ENCODE results near the gene DLG2. TPM values are rescaled to one million over a fixed set of nuclear protein-coding genes. Genes with fewer than 3 reads are reported as not detected.

Gene DLG2
- total and polyA plus RNA-seq, 2 of the 4 experiments (the other 2 are of a cell fraction), result 0.31 to 0.36 TPM

- intact Hi-C loops (cut with micrococcal nuclease) (loop anchor here (2.0 kb wide), 1 partner anchor 36 kb away; the partner anchor contains the start of gene CREBZF), in situ Hi-C loops (cut with MboI; ENCODE audit: low sequenced_read_pairs) (no loop called here), dilution Hi-C loops (cut with HindIII; ENCODE audit: low sequenced_read_pairs, unreplicated experiment) (no loop called here)
- Histone ChIP-seq H4K5ac (ENCODE audit: low read depth, low read length) (peak overlapping the region; percentile 80), H3K4ac (ENCODE audit: low read depth, low read length) (peak overlapping the region; percentile 74), H3K79me1 (ENCODE audit: low read depth in 1 of 2, low read length in 2 of 2) (peaks cover 4 to 30% of the 10 kb centered on the region in 2 experiments; a peak in 2 of 4 replicates), H2BK20ac (ENCODE audit: low read depth, low read length) (no peak overlapping the region), H2BK15ac (ENCODE audit: low read depth, low read length) (peak overlapping the region; percentile 56; the same call in 1 of the 3 replicates), H3K23ac (ENCODE audit: low read depth, low read length) (peak overlapping the region; percentile 69; the same call in 1 of the 2 replicates), H3K36me3 (ENCODE audit: control insufficient read depth, insufficient read depth, low read length) (0 out of 2 replicates have a peak, but pooled peaks cover 2% of the 10 kb centered on the region), H3K9ac (ENCODE audit: low read depth, low read length) (peak overlapping the region; percentile 83), H3K18ac (ENCODE audit: low read depth, low read length) (peak overlapping the region; percentile 37), H3K14ac (replicated peaks; ENCODE audit: low read depth, low read length) (peak overlapping the region; percentile 70), H3K56ac (ENCODE audit: extremely low read depth, insufficient read depth, low read length) (peak overlapping the region; percentile 76), H2AK5ac (ENCODE audit: low read depth, low read length) (no peak overlapping the region), H3K4me3 (ENCODE audit: insufficient read depth, low read depth, low read length) (peak overlapping the region; percentile 70), H4K20me1 (ENCODE audit: insufficient read depth, low read length) (no peaks in the 10 kb centered on the region), H2AK9ac (replicated peaks; ENCODE audit: low read depth, low read length, poor library complexity) (peak overlapping the region; percentile 26), H4K91ac (ENCODE audit: insufficient read depth, low read depth, low read length) (peak overlapping the region; percentile 76), H2BK5ac (ENCODE audit: low read depth, low read length, poor library complexity, severe bottlenecking) (peak overlapping the region; percentile 66), H4K8ac (ENCODE audit: low read depth in 2 of 2, low read length in 2 of 2) (peak overlapping the region; percentile 74 to 93), H3K27me3 (ENCODE audit: control insufficient read depth, insufficient read depth, low read length) (no peaks in the 10 kb centered on the region), H3K9me3 (ENCODE audit: control insufficient read depth, insufficient read depth, low read length) (no peaks in the 10 kb centered on the region), H3K4me2 (ENCODE audit: low read depth, low read length) (peak overlapping the region; percentile 86), H3K4me1 (ENCODE audit: control insufficient read depth, insufficient read depth, low read length) (peaks cover 2% of the 10 kb centered on the region), H2AFZ (replicated peaks; ENCODE audit: low read length, poor library complexity) (peak overlapping the region; percentile 99), H2BK120ac (ENCODE audit: low read depth, low read length) (0 out of 2 replicates have a peak overlapping the region, but pooled peaks have one; percentile 3), H3K9me1 (ENCODE audit: insufficient read depth, low read length) (no peaks in the 10 kb centered on the region), H3K27ac (ENCODE audit: insufficient read depth, low read length) (peak overlapping the region; percentile 82)
- peak; percentile 34; the same call in 1 of the 2 replicates for TF ChIP-seq MXI1 (IDR thresholded peaks at IDR 0.05; ENCODE audit: borderline replicate concordance, low read depth, low read length)
- TF ChIP-seq, protein P1, sequence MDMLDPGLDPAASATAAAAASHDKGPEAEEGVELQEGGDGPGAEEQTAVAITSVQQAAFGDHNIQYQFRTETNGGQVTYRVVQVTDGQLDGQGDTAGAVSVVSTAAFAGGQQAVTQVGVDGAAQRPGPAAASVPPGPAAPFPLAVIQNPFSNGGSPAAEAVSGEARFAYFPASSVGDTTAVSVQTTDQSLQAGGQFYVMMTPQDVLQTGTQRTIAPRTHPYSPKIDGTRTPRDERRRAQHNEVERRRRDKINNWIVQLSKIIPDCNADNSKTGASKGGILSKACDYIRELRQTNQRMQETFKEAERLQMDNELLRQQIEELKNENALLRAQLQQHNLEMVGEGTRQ (IDR thresholded peaks at IDR 0.05; ENCODE audit: low read depth, low read length), result peak; percentile 41; the same call in 1 of the 2 replicates
- no peak for TF ChIP-seq CTCF (conservative IDR thresholded peaks at IDR 0.05; ENCODE audit: low read depth, low read length)
- no TSS peak for BruUV-seq (replicated peaks)
- no CpG with 5 or more reads among the region's 13 CpGs for WGBS, 2 experiments (ENCODE audit: extremely low coverage in 2 of 2, insufficient read length in 1 of 2)
- ATAC-seq (ENCODE audit: low read depth) (peak; percentile 10), DNase-seq (peak; percentile 8)
- ChIA-PET POLR2A (ENCODE audit: unreplicated experiment) (interaction anchor here (0.7 to 1.4 kb wide), 4 partner anchors 12 to 36 kb away, joined by 3 to 16 read pairs (median 4); partner anchors contain the start of gene CREBZF), CTCF (no interaction called here)
Measured at GRCh38 chr11:85628771-85629341, 1.7 kb upstream of the DLG2 start.

All from IMR-90 (cell line).